Activated CD4-positive, alpha-beta memory T cell treated with anti-CD3 and anti-CD28 coated beads, Interleukin-2, amount 10 ng/mL, durations not matched to agents 7 days and 5 days (primary cell): ENCODE measurements around the gene HEPACAM. TPM values are rescaled to one million over a fixed set of nuclear protein-coding genes. Genes with fewer than 3 reads are reported as not detected.

ENCODE experiments used
- CTCF ChIA-PET: fragments of 350-600 bp; sonication (Branson Sonifier 250); formaldehyde crosslinking; loops from one replicate; lab custom pipeline; 2021; ENCODE audit warnings: antibody characterized with exemption, inconsistent platforms; lab: Charles Lee
- POLR2A ChIA-PET: fragments of 350-600 bp; sonication (Branson Sonifier 250); formaldehyde crosslinking; loops from one replicate; lab custom pipeline; 2021; ENCODE audit warnings: antibody characterized with exemption; lab: Charles Lee
- DNase-seq: peaks from one replicate; pipeline ENCODE4 v3.0.0-alpha.2; 2020
- H3K27ac Mint-ChIP-seq: one replicate; pipeline ENCODE4 v1.8.0; 2021; ENCODE audit warnings: mild to moderate bottlenecking, mixed read lengths
- H3K27me3 Mint-ChIP-seq: one replicate; pipeline ENCODE4 v1.8.0; 2021; ENCODE audit warnings: mixed read lengths
- H3K36me3 Mint-ChIP-seq: one replicate; pipeline ENCODE4 v1.8.0; 2021; ENCODE audit warnings: low read depth, mixed read lengths
- H3K4me1 Mint-ChIP-seq: one replicate; pipeline ENCODE4 v1.8.0; 2021; ENCODE audit warnings: mixed read lengths
- H3K4me3 Mint-ChIP-seq: one replicate; pipeline ENCODE4 v1.8.0; 2021; ENCODE audit warnings: mild to moderate bottlenecking, mixed read lengths
- H3K9me3 Mint-ChIP-seq: one replicate; pipeline ENCODE4 v1.8.0; 2021; ENCODE audit warnings: mixed read lengths
- total RNA-seq, 2 experiments: library from RNA; stranded (reverse); gene quantifications; one replicate each; pipeline ENCODE4 v1.2.3, GENCODE V29; 2021

The HEPACAM gene
- total RNA-seq, 2 experiments from 2014 or later: not detected

GRCh38 chr11:124954590-124954955 is 18.7 kb upstream of the HEPACAM start:
- CTCF ChIA-PET: interaction anchor here (0.6 to 3.3 kb wide), 6 partner anchors 78 to 475 kb away, joined by 3 to 17 read pairs (median 3); no protein-coding TSS in a partner anchor
- no peak for DNase-seq
- H3K4me3 Mint-ChIP-seq: no peak overlapping the region
- H3K9me3 Mint-ChIP-seq: no peaks in the 10 kb centered on the region
- POLR2A ChIA-PET: interaction anchor here (0.6 to 2.1 kb wide), 10 partner anchors 11 to 933 kb away, joined by 3 to 15 read pairs (median 5); partner anchors contain the start of genes HYLS1 and TMEM218
- H3K27ac Mint-ChIP-seq: no peak overlapping the region
- no peaks in the 10 kb centered on the region for H3K27me3 Mint-ChIP-seq
- peaks cover 21% of the 10 kb centered on the region for H3K36me3 Mint-ChIP-seq
- peaks cover 15% of the 10 kb centered on the region for H3K4me1 Mint-ChIP-seq

- ChIA-PET POLR2A (interaction anchor here (0.6 to 2.1 kb wide), 17 partner anchors 10 to 934 kb away, joined by 3 to 15 read pairs (median 4); partner anchors contain the start of genes HYLS1 and TMEM218), CTCF (interaction anchor here (0.6 to 3.3 kb wide), 11 partner anchors 12 to 499 kb away, joined by 3 to 17 read pairs (median 3); partner anchors contain the start of gene TMEM218)
- no peak within 1 kb of the TSS for H3K27ac Mint-ChIP-seq
- peaks cover 4% of the 10 kb centered on the region for H3K9me3 Mint-ChIP-seq
- H3K4me3 Mint-ChIP-seq: no peak within 1 kb of the TSS
- no peaks in the 10 kb centered on the region for H3K27me3 Mint-ChIP-seq
- H3K4me1 Mint-ChIP-seq: peaks cover 20% of the 10 kb centered on the region
- peak; percentile 97 for DNase-seq
- peaks cover 26% of the 10 kb centered on the region for H3K36me3 Mint-ChIP-seq
Measured at GRCh38 chr11:124953753-124954589, 18.1 kb upstream of the HEPACAM start, which contains the start of gene CCDC15. Gene CCDC15, plus strand, starts transcription at chr11:124954202. Its CDS starts 531 bp downstream, at chr11:124954733.

GRCh38 chr11:124951341-124951740 is 15.5 kb upstream of the HEPACAM start:
- no peak for DNase-seq
- Mint-ChIP-seq H3K36me3 (peaks cover 29% of the 10 kb centered on the region), H3K27ac (no peak overlapping the region), H3K9me3 (peaks cover 11% of the 10 kb centered on the region), H3K4me1 (peaks cover 19% of the 10 kb centered on the region), H3K4me3 (no peak overlapping the region), H3K27me3 (peaks cover 1% of the 10 kb centered on the region)
- ChIA-PET POLR2A (interaction anchor here (1.1 to 1.8 kb wide), 7 partner anchors 9 to 936 kb away, joined by 3 to 10 read pairs (median 5); partner anchors contain the start of genes HYLS1, MSANTD2 and TMEM218), CTCF (interaction anchor here (1.4 to 2.6 kb wide), 2 partner anchors 75 to 191 kb away, joined by 5 to 20 read pairs; no protein-coding TSS in a partner anchor)

GRCh38 chr11:124950601-124951330 is 14.9 kb upstream of the HEPACAM start:
- Mint-ChIP-seq H3K36me3 (peaks cover 24% of the 10 kb centered on the region), H3K4me3 (no peak overlapping the region), H3K27ac (no peak overlapping the region), H3K4me1 (peaks cover 16% of the 10 kb centered on the region), H3K27me3 (peaks cover 1% of the 10 kb centered on the region), H3K9me3 (peaks cover 11% of the 10 kb centered on the region)
- DNase-seq: peak; percentile 49
- ChIA-PET CTCF (interaction anchor here (1.4 to 2.6 kb wide), 4 partner anchors 20 to 191 kb away, joined by 4 to 20 read pairs (median 6); no protein-coding TSS in a partner anchor), POLR2A (interaction anchor here (0.8 to 1.8 kb wide), 9 partner anchors 9 to 937 kb away, joined by 3 to 10 read pairs (median 4); partner anchors contain the start of genes HYLS1, MSANTD2 and TMEM218)

GRCh38 chr11:124946735-124947141 is 10.9 kb upstream of the HEPACAM start:
- no peak overlapping the region for H3K27ac Mint-ChIP-seq
- ChIA-PET CTCF (interaction anchor here (0.7 kb wide), 1 partner anchor 25 kb away, joined by 3 read pairs; no protein-coding TSS in a partner anchor), POLR2A (no interaction called here)
- H3K9me3 Mint-ChIP-seq: peaks cover 11% of the 10 kb centered on the region
- H3K36me3 Mint-ChIP-seq: peaks cover 19% of the 10 kb centered on the region
- DNase-seq: no peak
- no peak overlapping the region for H3K4me3 Mint-ChIP-seq
- H3K4me1 Mint-ChIP-seq: peaks cover 15% of the 10 kb centered on the region
- peaks cover 3% of the 10 kb centered on the region for H3K27me3 Mint-ChIP-seq

GRCh38 chr11:124945826-124946225 is 10.0 kb upstream of the HEPACAM start:
- H3K4me3 Mint-ChIP-seq: no peak overlapping the region
- ChIA-PET POLR2A (no interaction called here), CTCF (interaction anchor here (1.3 to 1.4 kb wide), 2 partner anchors 70 to 145 kb away, joined by 3 to 5 read pairs; partner anchors contain the start of gene MSANTD2)
- peaks cover 11% of the 10 kb centered on the region for H3K9me3 Mint-ChIP-seq
- H3K36me3 Mint-ChIP-seq: peaks cover 19% of the 10 kb centered on the region
- no peak for DNase-seq
- no peak overlapping the region for H3K27ac Mint-ChIP-seq
- peaks cover 3% of the 10 kb centered on the region for H3K27me3 Mint-ChIP-seq
- H3K4me1 Mint-ChIP-seq: peaks cover 15% of the 10 kb centered on the region

- peaks cover 11% of the 10 kb centered on the region for H3K9me3 Mint-ChIP-seq
- ChIA-PET POLR2A (interaction anchor here (0.6 to 1.5 kb wide), 2 partner anchors 10 to 79 kb away, joined by 3 to 5 read pairs; partner anchors contain the start of gene CCDC15), CTCF (interaction anchor here (0.8 to 2.3 kb wide), 3 partner anchors 13 to 68 kb away, joined by 3 to 5 read pairs (median 4); no protein-coding TSS in a partner anchor)
- H3K27ac Mint-ChIP-seq: no peak overlapping the region
- no peak for DNase-seq
- H3K4me3 Mint-ChIP-seq: no peak overlapping the region
- H3K36me3 Mint-ChIP-seq: peaks cover 19% of the 10 kb centered on the region
- H3K27me3 Mint-ChIP-seq: peaks cover 6% of the 10 kb centered on the region
- peaks cover 14% of the 10 kb centered on the region for H3K4me1 Mint-ChIP-seq
Measured at GRCh38 chr11:124944565-124944964, 8.7 kb upstream of the HEPACAM start.

- H3K4me1 Mint-ChIP-seq: peaks cover 9% of the 10 kb centered on the region
- peaks cover 13% of the 10 kb centered on the region for H3K36me3 Mint-ChIP-seq
- POLR2A ChIA-PET: interaction anchor here (0.6 to 1.5 kb wide), 2 partner anchors 11 to 80 kb away, joined by 3 to 5 read pairs; partner anchors contain the start of gene CCDC15
- H3K27ac Mint-ChIP-seq: peak overlapping the region; percentile 42
- CTCF ChIA-PET: interaction anchor here (0.7 to 2.3 kb wide), 4 partner anchors 14 to 67 kb away, joined by 3 to 5 read pairs (median 4); partner anchors contain the start of gene ROBO4
- no peak overlapping the region for H3K4me3 Mint-ChIP-seq
- DNase-seq: no peak
- peaks cover 6% of the 10 kb centered on the region for H3K27me3 Mint-ChIP-seq
- H3K9me3 Mint-ChIP-seq: peaks cover 7% of the 10 kb centered on the region
Measured at GRCh38 chr11:124943741-124944140, 7.9 kb upstream of the HEPACAM start.

GRCh38 chr11:124943254-124943616 is 7.4 kb upstream of the HEPACAM start:
- no peak for DNase-seq
- Mint-ChIP-seq H3K27ac (no peak overlapping the region), H3K36me3 (peaks cover 8% of the 10 kb centered on the region), H3K9me3 (peaks cover 2% of the 10 kb centered on the region), H3K4me3 (no peak overlapping the region), H3K4me1 (peaks cover 6% of the 10 kb centered on the region), H3K27me3 (peaks cover 5% of the 10 kb centered on the region)
- POLR2A ChIA-PET: interaction anchor here (1.5 kb wide), 1 partner anchor 11 kb away, joined by 5 read pairs; the partner anchor contains the start of gene CCDC15
- CTCF ChIA-PET: interaction anchor here (0.7 to 2.3 kb wide), 2 partner anchors 16 to 46 kb away, joined by 3 to 5 read pairs; partner anchors contain the start of gene ROBO4

GRCh38 chr11:124942466-124943253 is 6.8 kb upstream of the HEPACAM start:
- H3K36me3 Mint-ChIP-seq: peaks cover 2% of the 10 kb centered on the region
- H3K27me3 Mint-ChIP-seq: peaks cover 5% of the 10 kb centered on the region
- no peak overlapping the region for H3K27ac Mint-ChIP-seq
- ChIA-PET POLR2A (interaction anchor here (0.9 to 1.7 kb wide), 3 partner anchors 8 to 12 kb away, joined by 3 to 6 read pairs (median 5); partner anchors contain the start of gene CCDC15), CTCF (interaction anchor here (1.3 to 2.3 kb wide), 3 partner anchors 11 to 199 kb away, joined by 3 to 5 read pairs (median 4); no protein-coding TSS in a partner anchor)
- H3K4me1 Mint-ChIP-seq: peaks cover 6% of the 10 kb centered on the region
- H3K4me3 Mint-ChIP-seq: no peak overlapping the region
- no peak for DNase-seq
- H3K9me3 Mint-ChIP-seq: no peaks in the 10 kb centered on the region

- peaks cover 6% of the 10 kb centered on the region for H3K27me3 Mint-ChIP-seq
- CTCF ChIA-PET: interaction anchor here (1.3 to 1.5 kb wide), 3 partner anchors 12 to 200 kb away, joined by 3 to 4 read pairs (median 4); no protein-coding TSS in a partner anchor
Measured at GRCh38 chr11:124941703-124942102, 5.9 kb upstream of the HEPACAM start.

More at GRCh38 chr11:124941703-124942102, 5.9 kb upstream of the HEPACAM start:
- Mint-ChIP-seq H3K9me3 (no peaks in the 10 kb centered on the region), H3K4me3 (no peak overlapping the region), H3K27ac (no peak overlapping the region), H3K36me3 (no peaks in the 10 kb centered on the region), H3K4me1 (peaks cover 6% of the 10 kb centered on the region)
- no peak for DNase-seq
- POLR2A ChIA-PET: interaction anchor here (1.7 kb wide), 1 partner anchor 9 kb away, joined by 6 read pairs; no protein-coding TSS in a partner anchor
